Fibroblast of skin of left biceps (primary cell): Measurements from ENCODE around the gene NDUFA8.

ENCODE experiments used
- DNase-seq, 2 experiments: peaks; one replicate each; pipeline ENCODE4 v3.0.0-alpha.2; 2013; ENCODE audit warnings: low read depth in 2 of 2

The NDUFA8 gene

DNA sequence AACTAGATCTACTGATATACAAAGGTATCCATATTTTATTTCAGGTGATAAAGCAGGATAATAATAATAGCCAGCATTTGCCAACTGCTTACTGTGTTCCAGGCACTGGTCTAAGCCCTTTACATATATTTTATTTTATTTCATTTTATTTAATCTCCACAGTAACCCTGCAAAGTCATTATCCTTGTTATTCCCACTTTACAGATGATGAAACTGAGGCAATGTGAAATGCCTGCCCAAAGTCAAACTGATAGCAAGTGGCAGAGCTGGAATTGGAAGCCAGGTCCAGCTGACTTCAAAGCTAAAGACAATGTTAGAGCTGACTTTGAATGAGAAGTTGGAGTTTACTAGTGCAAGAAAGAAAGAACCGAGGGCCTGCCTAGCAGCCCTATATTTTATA lies 25.0 kb upstream of the NDUFA8 start:
- no peak for DNase-seq

DNA sequence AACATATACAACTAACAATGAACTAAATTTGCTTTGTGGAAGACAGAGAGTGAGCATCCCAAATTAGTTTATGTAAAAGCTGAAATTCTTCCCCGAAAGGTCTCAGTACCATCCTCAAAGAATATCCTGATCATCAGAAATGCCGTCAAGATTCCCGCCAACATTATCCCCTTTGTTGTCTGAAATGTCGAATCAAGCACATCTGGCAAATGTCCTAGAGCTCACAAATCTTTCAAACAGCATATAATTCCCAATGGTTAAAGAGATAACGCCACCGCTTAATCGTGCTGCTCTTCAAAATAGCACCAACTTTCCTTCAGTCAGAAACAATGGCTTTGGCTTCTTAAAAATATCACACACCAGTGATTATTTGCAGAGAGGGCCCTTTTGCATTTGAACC lies 23.9 kb upstream of the NDUFA8 start:
- no peak for DNase-seq

DNA sequence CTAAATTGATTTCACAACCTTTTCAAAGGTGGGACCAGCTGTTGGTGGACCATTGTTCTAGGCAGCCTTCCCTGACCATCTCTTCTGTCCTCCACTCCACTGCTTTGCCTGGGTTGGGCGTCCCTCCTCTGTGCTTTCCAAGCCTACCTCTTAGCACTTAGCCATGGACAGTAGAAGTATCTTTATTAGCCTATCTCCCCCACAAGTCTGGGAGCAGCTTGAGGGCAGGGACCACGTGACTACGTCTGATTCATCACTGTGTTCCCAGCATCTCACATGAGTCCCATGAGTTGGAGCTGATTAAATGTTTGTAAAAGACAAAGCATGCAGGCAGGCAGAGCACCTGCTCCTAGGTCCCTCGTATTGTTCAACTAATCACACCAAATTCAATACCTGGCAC lies 21.1 kb upstream of the NDUFA8 start:
- peak in 1 of 2 experiments; percentile 16 for DNase-seq

DNA sequence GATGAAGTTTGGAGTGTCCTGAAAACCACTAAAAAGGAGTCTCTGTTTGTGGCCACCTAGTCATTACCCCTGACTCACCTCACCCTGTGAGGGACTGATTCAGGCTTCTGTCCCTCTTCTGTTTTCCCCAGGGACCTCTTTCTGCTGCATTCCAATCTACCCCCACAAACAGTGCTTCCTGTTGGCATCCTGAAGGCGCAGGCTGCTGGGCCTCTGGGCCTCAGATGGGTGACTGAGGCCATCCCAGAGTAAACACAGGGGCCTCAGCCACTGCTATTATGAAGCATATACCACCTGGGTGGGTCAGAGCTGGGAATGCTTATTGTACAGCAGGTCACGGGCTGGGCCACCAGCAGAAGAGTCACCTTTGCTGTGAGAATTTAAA lies 20.1 kb upstream of the NDUFA8 start:
- DNase-seq: no peak

DNA sequence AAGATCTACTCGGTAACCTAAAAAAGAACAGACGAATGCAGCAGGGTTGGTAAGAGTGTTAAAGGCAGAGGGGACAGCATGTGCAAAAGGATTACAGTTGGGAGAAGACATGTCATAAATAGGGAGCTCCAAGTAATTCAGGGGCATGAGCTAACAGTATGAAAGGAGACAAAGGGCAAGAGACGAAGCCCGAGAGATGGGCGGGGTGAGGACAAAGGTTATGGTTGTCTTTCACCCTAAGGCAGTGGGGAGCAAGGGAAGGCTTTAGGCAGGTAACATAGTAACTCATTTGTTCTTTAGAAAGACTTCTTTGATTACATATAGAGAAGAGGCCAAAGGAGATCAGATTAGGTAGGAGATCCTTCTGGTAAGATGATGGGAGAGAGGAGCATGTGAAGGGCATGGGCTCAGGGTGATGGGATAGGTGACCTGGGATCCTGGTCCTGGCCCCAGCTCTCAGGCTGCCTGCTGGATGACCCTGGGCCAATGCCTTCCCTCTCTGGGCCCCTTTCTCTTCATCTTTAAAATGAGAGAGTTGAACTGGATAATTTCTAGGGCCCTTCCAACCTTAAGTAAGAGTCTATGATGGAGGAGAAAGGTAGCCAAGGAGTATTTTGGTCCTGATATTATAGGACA lies 19.6 kb upstream of the NDUFA8 start:
- no peak for DNase-seq

DNA sequence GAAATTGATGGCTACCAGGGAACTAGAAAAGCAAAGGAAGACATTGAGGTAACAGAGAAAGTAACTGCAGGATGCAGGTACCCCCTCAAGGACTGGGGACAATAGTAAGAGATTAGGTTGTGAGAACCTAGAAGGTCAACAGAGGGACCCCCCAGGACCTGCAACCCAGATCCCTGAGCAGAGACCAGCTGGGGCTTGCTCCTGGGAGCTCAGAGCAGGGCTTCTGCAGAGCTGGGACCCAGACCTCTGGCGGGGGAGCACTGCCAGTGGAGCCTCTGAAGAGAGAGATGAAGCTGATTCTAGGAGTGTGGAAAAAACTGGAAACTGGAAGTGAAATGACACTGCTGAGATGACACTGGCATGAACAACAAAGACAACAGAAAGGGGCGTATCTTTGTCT lies 17.3 kb upstream of the NDUFA8 start:
- no peak for DNase-seq

DNA sequence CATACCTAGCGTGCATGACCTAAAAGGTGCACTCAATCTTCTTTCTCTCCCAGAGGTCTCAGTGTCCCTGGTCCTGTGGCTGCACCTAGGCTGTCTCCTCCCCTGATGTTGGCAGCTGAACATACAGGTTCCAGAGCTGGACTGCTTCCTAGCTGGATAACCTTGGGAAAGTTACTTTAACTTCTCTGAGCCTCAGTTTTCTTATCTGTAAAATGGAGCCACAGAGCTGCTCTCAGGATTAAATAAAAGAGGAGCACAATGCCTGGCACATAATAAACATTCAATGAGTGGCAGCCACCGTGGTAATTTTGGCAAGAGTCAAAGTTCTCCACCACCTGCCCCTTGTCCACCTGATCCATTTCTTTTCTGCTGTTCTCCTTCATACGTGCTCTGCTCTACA lies 14.1 kb upstream of the NDUFA8 start:
- DNase-seq: no peak

DNA sequence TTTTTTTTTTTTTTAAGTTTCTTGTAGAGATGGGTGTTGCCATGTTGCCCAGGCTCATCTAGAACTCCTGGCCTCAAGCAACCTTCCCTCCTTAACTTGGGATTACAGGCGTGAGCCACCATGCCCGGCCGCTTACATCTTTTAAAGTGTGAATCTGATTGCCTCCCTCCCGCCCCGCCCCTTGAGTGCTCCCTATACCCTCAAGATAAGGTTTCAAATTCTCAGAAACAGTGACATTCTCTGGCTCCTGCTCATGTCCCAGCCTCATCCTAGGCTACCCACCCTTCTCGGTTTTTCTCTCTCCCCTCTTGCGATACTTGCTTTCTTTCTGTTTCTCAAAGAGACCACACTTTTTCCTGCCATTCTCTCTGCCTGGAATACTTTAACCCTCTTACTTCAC lies 12.6 kb upstream of the NDUFA8 start:
- no peak for DNase-seq

DNA sequence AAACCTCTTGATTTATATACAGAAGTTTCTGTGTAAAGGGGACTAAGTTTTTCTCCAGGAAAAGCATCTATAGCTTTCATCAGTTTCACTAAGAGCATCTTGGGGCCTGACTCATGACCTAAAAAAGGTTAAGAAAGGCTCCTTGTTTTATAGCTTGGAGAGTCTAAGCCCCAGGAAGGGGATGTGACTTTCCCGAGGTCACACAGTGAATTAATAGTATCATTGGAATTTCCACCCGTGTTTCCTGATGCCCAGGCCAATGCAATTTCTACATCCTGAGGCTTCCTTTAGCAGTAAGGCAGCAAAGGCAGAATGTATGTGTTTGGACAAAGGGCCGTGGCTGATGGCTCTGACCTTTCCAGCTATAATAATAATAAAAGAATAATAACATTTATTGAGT lies 8.8 kb upstream of the NDUFA8 start:
- no peak for DNase-seq

DNA sequence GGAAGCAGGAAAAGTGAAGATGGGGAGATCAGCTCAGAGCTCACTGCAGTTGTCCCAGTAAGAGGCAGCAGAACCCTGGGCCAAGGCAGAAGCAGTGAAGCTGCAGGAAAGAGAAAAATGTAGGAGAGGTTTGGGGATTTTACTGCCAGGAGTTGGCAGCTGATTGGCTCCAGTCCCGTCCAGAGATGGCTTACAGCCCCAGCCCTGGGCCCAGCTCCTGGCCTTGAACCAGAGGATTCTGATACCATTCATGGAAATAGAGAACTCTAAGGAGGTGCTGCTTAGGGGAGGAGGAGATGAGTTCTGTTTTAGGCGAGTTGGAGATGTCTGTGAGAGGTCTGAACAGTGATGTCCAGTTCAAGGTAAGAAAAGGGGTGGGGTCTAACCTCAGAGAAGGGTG lies 4.7 kb upstream of the NDUFA8 start:
- DNase-seq: no peak

DNA sequence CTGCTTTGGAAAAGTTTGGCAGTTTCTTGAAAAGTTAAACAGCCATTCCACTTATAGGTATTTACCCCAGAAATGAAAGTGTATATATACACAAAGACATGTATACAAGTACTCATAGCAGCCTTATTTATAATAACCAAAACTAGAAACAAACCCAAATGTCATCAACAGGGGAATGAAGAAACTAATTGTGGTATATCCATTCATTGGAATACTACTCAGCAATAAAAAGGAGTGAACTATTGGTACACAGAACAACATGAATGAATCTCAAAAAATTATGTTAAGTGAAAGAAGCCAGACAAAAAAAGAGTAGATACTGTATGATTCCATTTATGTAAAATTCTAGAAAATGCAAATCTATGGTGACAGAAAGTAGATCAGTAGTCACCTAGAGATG lies 2.8 kb upstream of the NDUFA8 start:
- no peak for DNase-seq

DNA sequence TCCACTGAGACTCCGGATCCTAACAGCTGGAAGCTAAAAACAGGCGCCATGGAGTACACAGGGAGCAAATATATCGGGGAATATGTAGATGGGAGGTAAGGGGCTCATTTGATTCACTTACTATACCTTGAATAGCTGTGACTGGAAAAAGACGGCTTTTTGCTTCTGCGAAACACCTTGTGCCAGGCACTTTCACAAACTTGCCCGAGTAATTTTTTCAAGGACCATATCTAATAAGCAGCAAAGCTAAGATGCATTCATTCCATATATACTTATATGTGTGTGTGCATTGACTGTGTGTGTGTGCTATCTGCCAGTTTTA lies 307 bp upstream of the NDUFA8 start:
- no peak for DNase-seq

DNA sequence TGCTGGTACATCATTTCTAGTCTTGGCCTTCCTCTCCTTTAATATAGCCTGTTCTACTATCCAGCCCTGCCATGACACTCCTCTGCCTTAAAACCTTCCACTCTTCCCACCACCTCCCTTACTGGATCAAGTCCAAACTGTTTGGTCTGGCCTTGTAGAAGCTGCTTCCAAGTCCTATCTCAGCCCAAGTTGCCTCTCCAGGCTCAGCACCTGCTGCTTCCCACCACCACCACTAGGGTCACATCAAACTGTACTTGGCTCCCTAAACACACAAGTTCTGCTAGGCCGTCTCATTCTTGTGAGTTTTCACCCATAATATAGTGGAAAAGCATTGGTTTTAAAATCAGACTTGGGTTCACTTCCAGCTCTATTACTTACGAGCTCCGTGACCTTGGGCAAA lies 1.4 kb downstream of the NDUFA8 start:
- no peak for DNase-seq

DNA sequence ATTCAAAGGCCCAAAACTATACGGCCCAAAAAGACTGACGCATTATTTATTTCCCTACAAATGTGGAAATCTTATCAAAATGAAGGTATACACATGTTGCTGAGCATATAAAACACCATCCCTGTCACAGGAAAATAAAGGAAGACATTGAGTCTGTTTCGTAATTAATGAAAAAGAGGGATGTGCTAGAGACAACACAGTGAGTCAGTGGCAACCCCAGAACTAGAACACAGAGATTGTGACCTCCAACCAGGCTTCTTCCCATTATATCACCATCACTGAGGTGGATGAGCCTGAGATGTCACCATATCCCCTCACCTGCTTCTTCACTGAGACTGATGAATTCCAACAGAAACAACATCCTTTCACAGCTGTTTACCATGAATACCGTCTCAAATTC lies 3.8 kb downstream of the NDUFA8 start:
- no peak for DNase-seq

DNA sequence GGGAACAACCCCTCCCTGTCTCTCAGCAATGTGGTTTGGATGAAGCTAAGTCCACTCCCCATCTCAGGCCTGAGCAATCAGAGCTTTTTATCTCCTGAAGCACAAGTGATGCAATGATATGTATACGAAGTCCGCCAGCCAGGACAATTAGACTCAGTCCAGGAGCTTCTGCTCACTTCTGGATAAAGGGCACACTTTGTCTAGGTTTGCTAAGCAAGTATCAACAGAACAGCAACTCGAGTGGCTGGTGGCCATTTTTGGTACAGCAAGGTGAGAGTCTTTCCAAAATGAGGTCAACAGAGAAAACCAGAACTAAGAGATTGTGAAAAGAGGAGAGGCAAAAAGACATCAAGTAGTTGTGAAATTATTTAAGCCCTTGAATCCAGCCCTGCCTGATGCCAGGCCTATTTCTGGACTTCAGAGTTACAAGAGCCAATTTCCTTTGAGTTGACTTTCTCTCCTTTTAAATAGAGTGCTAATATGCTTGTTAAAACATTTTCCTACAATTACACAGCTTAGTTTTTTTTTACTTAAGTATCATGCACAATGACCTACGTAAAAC lies 8.2 kb downstream of the NDUFA8 start:
- DNase-seq: no peak

DNA sequence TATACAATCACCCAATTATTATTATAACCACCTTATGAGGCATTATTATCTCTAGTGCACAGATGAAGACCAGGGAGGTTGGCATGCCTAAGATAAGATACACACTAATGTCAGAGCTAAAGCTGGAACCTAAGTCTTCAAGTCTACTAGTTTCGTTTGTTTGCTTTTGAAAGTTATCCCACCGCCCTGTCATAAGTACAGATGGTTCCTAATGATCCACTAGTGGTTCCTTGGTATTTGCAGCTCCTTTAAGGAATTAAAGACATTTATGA lies 14.1 kb downstream of the NDUFA8 start:
- DNase-seq: no peak

DNA sequence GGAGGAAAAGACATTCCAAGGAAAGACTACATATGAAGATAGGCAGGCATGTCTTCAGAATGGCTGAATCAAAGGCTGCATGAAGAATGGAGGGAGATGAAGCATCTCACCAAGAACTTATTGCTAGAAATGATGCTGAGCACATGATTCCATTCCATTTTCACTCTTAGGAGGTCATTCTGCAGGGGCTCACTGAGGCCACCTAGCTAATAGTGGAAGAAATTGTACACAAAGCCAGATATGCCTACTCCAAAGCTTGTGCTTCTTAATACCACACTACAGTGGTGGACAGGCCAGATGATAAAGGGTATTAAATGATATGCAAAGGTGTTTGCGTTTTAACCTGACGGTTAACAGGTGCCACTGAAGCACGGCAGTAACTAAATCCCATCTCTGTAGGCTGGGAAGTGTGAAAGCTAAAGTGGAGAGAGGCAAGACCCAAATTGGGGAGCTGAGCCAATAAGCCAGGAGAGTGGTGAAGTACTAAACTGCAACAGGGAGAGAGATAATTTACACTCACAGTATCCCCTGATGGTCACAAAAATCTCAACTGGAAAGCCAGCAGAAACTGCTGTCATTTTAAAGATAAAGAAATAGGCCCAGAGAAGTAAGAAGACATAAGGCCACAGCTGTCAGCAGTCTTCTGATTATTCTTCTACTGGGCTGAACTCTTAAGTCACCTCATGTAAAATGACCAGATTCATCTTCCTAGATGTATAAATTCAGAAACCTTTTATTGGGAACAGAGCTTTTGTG lies 14.6 kb downstream of the NDUFA8 start:
- DNase-seq: no peak

DNA sequence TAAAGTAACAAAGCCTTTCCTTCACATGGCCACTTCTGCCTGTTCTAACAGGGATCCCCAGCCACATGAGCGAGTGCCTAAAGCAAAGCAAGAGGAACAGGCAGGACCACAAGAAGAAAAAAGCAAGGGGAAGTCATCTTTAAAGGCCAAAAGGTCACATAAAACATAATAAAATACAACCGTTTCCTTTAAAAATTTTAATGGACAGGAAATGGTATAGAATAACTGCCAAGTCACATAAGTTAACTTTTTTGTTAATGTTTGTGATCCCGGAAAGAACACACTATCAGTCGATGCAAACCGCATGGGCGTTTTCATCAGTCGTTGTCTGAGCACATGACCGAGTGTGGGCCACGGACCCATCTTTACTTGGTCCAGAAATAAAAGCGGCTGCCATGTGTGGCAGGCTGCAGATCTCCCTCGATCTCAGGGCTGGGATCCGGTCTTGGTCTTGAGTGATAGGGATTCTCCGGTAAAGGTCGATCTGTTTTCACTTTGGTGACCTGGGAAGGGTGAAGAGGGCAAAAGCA lies 15.6 kb downstream of the NDUFA8 start:
- no peak for DNase-seq

DNA sequence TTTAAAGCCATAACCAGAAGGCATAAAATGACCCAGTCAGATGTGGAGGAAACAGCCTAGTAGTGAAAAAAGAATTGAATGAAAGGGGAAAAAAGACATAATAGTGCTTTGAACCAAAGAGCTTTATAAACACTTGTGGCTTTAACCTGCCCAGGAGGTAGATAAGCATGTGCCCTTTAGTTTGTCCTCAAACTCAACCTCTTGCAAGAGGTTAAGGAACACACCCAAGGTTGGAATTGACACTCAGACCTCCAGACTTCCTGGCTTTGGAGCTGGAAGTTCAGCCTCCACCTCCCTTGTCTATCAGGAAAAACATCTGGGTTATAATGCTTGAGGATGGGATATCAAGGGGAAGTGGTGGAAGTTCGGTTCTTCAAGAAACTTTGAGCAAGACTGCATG lies 16.3 kb downstream of the NDUFA8 start:
- no peak for DNase-seq

DNA sequence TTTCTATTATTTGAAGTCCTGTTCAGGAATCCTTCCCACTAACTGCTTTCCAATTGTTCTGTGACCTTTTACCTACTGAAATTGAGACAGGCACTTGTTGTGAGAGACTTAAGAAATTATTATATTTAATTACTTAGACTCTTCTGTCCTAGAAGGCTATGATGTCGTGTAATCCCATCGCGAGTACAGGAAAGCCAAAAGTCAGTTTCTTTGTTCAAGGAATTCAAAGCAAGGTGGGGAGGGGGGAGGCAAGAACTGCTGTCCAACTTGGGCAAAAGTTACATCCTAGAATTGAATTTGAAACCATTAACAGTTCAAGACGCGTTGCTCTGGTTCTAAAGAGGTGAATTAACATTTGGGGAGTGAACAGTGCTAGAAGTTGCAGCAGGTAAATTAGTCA lies 17.9 kb downstream of the NDUFA8 start:
- no peak for DNase-seq

DNA sequence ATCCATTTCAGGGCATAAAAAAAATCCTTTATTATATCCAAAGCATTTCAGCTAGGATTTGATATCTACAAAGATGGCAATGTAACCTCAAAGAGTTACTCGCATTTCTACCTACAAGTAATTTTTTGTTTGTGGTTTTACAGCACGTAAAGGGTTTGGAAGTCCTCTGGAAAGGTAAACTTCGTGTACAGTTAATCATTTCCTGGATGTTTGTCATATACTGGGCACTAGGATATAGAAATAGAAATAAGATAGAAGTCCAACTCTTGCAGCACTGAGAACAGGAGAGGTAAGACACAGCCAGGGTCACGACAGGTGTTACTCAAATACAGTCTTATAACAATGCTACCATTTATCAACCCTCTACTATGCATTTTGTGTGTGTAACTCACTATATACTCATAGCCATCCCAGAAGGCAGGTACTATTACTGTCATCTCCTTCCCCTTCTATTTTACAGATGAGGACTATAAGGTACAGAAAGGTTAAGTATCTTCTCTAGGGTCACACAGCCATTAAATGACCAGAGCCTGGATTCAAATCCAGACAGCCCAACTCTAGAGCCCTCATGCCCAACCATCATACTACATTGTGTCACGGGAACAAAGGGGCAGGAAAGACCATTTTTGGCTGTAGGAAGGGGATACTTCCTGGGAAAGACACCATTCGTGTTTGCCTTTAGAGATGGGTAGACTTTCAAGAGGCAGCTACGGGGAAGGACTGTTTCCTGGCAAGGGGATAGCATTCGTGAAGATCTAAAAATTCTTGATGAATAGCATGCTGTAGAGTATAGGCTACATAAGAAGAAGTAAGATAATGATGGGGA lies 19.0 kb downstream of the NDUFA8 start:
- no peak for DNase-seq

DNA sequence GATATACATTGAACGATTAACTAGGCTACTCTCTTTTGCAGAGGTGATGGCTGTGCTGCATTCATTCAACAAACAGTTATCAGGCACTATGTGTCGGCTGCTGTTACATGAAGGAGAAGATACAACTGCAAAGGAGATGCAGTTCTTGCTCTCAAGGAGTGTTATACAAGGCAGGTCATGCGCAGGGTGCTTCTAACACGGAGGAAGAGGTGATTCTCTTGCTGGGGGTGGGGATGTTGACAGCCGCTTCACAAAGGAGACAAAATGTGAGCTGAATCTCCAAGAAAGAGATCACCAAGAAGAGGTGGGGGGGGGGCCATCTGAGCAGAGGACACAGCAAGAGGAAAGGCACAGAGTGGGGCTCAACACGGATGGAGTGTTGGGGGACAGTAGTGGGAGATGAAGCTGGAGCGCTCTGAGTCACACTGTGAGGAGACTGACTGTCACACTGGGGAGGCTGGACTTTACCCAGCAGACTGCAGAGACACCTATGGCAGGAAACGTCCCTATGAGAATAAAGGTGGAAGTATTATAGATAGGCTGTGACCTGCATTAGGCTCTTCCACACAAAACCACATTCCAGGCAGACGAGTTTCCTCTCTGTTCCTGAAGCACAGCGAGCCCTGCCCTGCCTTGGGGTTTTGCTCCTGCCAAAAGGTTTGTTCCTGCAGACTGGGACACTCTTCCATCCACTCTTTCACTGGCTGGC lies 20.9 kb downstream of the NDUFA8 start:
- DNase-seq: no peak
